Left kidney (tissue), 8 donors: ENCODE data around the gene BTG4. TPM values are rescaled to one million over a fixed set of nuclear protein-coding genes. Genes with fewer than 3 reads are reported as not detected.

Experiments used
- DNase-seq: peaks from one replicate; pipeline ENCODE4 v3.0.0-alpha.2; 2013
- long read RNA-seq, 8 donors: transcript quantifications; one replicate each; lab custom pipeline, GENCODE V29; 2026
- polyA plus RNA-seq: library from polyadenylated mRNA; unstranded; fragments of 120-200 nt; gene quantifications from one replicate; pipeline ENCODE4 v1.2.1, GENCODE V29; 2013; ENCODE audit not compliant: insufficient read length

The BTG4 gene
- polyA plus RNA-seq = not detected
- long read RNA-seq, donor 1 = 0 reads
- long read RNA-seq, donor 2 = 0 reads
- long read RNA-seq, donor 3 = 0 reads
- long read RNA-seq, donor 4 = 0 reads
- long read RNA-seq, donor 5 = 0 reads
- long read RNA-seq, donor 6 = 0 reads
- long read RNA-seq, donor 7 = 0 reads
- long read RNA-seq, donor 8 = 0 reads

DNA sequence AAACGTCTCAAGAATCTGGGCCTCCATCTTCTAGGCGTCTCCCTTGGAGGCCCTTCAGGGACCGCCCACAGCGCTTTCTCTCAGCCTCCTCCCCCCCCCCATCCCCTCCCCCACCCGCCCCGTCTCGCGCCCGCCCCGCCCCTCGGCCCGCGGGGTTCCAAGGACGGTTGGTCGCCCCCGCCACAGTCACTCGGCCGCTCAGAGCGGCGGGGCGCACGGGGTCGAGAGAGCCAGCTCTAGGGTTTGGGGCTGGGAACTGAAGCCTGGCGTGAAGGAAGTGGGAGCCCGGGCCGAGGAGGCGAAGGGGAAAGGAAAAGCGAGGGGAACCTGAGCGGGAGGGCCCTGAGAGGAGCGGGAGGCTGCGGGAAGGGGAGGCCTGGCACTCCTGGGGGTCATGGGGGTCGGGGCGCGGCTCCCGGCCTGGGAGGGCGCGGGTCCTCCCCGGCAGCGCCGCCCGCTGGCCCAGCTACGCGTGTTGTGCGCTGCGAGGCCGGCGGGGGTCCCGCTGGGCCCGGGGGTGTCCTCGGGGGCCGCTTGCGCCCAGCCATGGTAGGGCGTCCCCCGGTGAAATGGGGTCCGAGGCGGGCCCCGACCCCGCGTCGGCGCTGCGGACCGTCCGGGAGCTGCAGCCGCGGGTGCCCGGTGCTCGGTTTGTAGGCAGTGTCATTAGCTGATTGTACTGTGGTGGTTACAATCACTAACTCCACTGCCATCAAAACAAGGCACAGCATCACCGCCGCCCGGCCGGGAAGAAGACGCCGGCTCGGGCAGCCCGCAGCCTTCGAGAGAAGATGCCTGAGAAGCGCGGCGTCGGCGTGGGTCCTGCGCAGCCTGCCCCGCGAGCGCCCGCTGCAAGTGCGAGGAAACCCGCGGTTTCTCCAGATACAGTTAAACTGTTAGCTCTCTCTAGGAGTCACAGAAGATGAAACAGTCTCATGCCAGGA lies at the start of gene BTG4:
BTG4 (minus strand) TSS at position 91 of the 944 bp plus-strand sequence. CDS start 13,610 bp downstream, outside the sequence.
- no peak for DNase-seq

DNA sequence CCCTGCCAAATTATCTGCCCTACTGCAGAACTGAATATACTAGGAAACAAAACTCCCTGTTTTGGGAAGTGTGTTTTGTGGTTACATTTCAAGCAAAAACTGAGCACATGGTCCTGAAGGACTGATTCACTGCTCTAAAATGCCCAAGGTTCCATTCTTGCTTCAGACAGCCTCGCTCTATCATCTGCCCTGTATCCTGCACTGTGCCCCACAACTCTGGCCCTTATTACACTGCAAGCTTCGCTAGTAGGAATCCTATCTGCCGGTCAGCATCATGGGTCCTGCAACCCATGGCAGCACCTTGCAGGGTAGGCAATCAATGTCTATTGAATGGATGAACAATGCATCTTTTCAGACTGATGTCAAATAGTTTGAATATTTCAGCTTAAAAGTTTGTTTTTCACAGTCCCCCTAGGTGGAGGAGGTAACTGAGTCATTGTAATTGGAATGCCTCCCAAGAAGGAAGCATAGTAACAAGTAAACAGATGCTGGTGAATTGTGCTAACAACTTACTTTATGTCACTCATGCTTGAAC lies 49.7 kb upstream of the BTG4 start:
- DNase-seq = no peak

DNA sequence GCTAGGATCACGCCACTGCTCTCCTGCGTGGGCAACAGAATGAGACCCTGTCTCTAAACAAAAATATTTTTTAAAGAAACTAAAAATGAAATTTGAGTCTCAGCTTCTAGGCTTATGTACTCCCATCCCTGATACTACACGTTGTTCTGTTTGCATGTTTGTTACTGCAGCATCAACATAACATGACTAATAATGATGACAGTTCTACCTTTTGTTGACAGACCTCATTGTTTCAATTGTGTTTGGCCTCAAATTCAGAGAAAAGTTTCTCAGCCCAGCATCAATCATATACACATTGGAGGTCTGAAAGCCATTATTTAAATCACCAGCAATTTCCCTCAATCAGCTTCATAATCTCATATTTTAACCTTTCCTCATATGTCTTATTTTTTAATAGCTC lies 49.1 kb upstream of the BTG4 start:
- DNase-seq = no peak

DNA sequence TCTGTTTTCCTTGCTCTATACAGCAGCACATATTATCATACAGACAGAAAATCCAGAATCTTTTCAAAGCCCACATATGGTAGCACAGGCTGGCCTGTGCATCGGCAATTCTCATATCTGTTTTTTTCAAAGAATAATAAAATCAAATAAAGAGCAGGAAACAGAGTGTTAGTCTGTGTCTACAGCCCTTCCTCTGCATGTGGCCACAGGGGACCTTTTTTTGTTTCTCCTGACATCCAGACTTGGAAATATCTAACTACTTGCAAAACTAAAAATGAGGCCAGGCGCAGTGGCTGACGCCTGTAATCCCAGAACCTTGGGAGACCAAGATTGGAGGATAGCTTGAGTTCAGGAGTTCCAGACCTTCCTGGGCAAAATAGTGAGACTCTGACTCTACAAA lies 48.6 kb upstream of the BTG4 start:
- no peak for DNase-seq

DNA sequence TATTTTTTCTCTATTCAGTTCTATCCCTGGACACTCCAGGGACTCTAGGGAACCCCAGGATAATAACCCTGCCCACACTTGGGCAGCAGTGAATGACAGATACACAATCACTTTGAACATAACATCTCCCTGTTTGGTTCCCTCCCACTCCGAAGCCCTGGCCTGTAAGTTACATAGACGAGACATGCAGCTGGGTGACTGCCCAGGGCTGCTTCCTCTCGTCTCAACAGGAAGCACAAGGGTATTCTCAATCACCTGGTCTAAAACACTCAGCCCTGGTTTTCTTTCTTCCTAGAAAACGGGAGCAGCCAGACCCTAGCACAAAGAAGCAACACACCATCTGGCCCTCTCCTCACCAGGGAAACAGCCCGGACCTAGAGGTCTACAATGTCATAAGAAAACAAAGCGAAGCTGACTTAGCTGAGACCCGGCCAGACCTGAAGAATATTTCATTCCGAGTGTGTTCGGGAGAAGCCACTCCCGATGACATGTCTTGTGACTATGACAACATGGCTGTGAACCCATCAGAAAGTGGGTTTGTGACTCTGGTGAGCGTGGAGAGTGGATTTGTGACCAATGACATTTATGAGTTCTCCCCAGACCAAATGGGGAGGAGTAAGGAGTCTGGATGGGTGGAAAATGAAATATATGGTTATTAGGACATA lies 47.7 kb upstream of the BTG4 start:
- no peak for DNase-seq

DNA sequence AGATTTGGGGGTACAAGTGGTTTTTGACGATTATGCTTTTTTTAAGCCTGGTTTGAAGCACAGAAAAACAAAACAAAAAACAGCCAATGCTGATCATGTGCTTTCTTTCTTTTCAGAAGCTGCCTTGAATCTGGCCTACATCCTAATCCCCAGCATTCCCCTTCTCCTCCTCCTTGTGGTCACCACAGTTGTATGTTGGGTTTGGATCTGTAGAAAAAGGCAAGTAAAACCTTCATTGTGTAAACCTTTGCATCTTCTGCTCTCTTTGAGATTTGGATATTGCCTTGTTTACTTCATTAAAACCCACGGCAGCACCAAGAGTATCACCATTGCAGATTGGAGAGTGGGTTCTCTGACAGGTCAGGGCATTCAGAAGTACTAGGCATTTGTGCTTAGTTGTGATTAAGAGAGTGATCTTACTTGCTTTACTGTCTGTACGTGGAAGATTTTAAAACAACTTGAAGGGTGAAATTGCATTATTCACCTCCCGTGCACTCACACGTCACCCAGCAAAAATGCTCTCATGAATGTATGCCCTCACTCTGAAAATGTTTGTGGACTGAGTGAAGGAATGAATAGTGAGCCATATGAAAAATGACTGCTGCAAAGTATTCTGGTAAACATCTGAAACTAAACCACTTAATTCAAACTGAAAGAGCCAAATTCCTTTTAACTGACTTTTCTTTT lies 45.4 kb upstream of the BTG4 start:
- DNase-seq = no peak

DNA sequence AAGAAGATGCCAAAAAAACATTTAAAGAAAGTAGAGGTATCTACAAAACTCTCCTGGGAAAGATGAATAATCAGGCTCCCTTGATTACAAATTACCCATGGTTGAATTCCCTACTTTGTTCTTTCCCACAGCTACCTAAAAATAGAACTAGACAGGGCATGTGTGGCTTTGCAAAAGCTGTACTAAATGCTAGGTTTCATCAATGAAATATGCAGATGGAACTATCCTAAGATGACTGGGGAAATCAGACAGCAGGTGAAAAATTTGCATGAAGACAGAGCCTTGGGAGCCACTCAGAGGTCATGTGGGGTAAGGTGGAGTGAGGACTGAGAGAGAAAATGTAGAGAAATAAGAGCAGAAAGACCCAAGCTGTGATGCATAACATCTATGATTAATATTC lies 43.1 kb upstream of the BTG4 start:
- DNase-seq = no peak

DNA sequence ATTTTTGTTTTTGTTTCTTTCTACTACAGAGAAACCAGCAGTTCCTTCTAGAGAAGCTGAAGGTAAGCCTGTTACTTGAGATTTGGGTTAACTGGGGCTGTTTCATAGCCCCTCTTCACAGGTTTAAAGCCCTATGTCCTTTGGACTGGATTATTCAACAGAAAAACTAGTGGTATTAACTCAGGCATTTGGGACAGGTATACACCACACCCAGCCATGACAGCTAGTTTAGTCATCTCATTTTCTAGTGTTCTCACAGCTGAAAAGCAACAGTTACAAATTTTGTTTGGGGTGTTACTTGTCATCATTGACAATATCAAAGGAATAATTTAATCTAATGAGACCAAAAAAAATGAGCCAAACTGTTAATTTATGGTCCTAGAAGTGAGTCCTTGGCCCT lies 42.3 kb upstream of the BTG4 start:
- DNase-seq = no peak

DNA sequence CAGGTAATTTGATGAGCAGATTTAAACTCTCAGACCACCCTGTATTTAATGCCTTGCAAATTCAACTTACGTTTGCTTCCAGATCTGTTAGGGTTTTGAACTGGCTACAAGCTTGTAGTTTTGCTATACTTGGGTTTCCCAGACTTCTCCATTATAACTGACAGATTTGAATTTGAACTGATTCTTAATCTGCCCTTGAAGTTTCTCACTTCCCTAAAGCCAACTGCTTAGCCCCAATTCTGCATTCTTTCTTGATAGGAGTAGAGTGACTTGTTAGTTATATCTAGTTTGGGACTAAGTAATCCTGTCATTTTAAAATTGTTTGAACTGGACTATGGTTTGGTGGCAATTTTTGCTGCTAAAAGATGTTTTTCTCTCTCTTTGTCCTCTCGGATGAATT lies 38.1 kb upstream of the BTG4 start:
- no peak for DNase-seq

DNA sequence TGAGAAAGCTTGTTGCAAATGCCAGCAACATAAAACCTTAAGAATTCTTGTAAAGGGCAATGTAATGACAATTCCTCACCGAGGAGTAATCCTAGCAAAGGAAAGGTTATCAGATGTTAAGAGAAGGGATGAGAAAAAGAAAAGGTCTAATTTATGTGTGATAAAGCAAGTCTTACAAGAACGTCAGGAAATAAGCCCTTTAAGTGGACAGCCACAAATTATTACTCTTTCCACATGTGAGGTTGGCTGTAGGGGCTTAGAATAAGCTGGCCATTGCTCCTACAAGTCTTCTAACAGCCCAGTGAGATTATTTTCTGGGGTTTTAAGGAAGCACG lies 37.6 kb upstream of the BTG4 start:
- DNase-seq = no peak

DNA sequence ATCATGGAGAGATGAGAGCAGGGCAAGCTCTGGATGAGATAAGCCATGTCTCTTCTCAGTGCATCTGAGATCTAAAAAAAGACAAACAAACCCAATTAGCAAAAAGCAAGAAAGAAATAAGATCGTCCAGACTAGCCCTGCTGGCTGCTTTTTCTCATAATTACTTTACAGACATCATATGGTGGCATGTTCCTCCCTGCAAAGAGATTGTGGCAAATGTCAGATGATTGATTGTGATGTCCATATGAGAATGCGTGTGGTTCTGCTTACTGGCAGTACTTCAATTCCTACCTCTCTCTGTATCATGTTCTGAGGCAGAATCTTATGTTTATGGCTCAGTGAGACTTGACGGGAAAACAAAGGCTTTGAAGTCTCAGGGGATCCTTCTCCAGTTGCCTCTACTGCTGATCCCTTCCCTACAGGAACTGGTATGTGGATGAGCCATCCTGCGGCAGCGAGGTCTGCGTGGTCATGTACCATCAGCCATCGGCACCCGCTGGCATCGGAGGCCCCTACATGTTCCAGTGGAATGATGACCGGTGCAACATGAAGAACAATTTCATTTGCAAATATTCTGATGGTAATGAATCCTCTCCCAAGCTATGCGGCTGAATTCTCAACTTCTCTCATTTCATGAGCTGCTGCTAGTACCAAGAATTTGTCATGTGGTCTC lies 37.1 kb upstream of the BTG4 start:
- DNase-seq = no peak

DNA sequence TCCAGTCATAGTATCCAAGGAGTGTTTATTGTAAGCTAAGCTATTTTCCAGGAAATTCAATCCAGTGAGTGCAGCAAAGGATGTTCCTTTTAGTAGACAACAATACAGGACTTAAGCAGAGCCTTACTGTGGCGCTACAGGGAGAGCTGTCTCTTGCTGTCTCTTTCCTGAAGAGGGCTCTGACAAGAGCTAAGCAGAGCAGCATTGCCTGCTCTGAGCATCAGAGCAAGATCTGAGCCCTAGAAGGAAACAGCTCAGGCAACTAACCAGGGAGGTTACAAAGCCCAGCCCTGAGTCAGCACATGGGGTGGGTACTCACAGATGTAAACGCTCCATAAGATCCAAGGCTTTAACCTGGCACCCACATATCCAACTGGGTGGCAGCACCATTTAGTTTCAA lies 36.3 kb upstream of the BTG4 start:
- no peak for DNase-seq

DNA sequence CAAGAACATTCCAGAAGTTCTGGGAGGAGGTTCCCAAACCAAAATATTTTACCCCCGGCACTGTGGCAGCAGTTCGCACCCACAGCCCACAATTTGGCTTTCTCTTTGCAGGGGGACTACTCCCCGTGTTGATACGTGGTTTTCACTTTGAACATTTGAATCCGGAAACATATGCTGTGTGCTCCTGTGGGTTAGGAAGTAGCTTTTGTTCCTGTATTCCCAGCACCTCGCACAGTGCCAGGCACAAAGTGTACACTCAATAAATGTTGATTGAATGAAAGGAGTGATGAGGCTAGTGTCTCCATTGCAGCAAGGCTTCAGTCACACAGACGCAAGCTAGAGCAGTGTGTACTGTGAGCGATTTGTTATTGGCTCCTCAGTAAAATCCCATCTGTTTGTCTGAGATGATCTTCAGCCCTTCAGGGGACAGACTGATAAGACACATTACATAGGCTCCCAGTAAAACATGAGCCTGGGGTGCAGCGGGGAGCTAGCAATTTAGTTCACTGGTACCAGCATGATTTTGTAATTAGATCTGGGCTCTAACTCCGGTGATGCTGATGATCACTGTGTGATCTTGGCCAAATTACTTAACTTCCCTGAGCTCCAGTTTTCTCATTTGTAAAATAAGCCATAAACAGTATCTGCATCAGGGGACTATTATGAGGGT lies 30.6 kb upstream of the BTG4 start:
- no peak for DNase-seq

DNA sequence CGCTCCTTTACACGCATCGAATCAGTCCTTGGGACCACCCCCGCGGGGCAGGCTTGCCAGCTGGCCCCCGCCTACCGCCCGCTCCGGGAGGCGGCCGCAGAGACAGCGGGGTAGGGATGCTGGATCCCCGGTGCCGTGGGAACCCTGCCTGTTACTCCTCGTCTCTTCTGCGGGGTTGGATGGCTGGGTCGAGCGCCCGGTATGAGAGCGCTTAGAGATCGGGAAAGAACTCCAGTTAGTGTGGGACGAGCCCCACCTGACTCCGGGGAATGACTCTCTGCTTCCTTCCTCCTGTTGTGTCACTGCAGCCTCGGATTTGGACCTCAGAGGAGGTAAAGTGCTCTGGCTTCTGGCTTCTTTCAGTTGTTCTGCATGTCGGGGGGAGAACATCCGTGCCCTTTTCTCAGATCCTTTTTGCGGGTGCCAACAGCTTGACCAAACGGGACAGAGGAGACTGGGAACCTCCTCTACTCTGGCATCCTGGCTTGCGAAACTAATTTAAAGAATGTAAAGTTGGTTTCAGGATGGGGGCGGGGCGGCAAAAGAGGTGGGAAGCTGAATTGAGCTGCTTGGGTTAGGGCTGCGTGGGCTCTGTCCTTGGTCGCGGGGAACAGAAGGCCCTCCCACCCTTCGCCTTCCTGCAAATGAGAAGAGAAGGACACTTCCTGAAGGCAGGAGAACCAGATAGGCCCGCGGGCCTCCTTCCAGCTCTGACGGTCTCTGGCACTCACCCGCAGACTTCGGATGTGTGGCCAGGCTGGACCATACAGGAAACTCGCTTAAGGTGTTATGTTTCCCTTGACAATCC lies 29.3 kb upstream of the BTG4 start:
- DNase-seq = peak; percentile 44

DNA sequence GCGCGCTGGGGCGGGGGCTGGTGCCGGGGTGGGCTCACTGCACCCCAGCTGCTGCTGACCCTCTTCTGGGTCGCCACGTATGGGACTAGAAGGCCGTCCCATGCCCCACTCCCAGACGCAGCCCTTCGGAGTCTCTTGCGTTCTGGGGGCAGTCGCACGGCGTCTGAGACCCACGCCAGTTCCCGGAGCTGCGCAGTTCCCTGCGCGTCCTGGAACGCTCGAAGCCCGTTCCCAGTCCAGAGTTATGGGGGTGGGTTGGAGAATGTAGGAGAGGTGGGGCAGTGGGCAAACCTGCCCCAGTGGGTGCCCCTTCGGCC lies 28.7 kb upstream of the BTG4 start:
- DNase-seq = no peak

DNA sequence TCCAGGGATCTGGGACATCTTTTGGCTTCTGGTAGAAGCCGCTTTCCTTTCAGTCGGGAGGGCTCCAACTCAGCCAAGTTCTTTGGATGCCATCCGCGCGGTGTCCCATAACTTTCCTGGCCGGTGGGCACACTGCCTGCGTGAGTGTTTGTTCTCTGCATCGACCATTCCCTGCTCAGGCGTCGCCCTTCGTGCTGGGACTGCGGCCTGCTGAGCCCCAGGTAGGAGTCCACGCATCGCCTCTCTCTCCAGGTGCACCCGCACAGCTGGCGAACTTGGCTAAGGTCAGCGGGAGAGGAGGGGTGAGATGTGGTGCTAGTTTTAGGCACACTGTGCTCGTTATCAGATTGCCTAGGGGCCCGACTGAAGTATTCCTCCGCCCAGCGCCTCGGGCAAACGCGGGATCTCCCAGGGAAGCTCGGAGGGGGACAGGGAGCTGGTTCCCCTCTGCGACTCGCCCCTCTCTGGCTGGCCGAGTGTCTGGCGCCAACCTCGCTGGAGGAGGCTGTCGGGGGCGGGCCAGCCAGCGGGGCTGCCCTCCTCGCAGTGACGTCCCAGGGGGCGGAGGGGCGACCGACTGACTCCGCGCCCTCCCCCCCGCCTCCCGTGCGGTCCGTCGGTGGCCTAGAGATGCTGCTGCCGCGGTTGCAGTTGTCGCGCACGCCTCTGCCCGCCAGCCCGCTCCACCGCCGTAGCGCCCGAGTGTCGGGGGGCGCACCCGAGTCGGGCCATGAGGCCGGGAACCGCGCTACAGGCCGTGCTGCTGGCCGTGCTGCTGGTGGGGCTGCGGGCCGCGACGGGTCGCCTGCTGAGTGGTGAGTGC lies 28.1 kb upstream of the BTG4 start, which contains the start of gene LAYN:
LAYN (plus strand) TSS at position 607 of the 823 bp plus-strand sequence; CDS start at position 731, 124 bp downstream.
- peak; percentile 52 for DNase-seq

DNA sequence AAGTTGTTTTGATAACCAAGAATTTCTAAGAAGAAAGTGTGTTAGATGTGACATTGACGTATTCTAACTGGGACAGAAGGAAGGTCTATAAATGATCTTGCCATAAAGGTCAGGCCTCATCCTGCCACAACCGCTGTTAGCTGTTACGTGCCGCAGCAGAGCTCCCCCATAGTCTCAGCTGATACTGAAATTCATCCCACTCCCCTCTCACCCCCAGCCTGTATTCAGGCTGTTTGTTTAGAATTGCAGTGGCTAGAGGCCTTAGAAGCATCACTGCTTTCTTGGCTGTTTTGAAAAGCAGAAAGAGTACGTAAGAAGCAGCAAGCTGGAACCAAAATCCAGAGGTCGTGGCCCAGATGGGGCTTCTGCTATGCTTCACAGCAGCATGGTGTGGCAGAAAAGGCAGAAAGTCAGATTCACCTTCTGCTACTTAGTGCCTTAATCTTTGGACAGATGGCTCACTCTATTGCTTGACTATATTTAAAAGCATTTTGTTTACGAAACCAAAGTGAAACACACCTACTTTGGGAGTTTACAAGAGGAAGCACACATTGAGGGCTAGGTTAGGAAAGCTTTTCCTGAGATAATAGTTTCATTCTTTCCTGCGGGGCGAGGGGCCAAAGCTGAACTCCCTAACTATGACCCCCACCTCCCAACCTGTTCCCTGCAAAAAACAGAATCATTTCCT lies 27.4 kb upstream of the BTG4 start:
- DNase-seq = no peak

DNA sequence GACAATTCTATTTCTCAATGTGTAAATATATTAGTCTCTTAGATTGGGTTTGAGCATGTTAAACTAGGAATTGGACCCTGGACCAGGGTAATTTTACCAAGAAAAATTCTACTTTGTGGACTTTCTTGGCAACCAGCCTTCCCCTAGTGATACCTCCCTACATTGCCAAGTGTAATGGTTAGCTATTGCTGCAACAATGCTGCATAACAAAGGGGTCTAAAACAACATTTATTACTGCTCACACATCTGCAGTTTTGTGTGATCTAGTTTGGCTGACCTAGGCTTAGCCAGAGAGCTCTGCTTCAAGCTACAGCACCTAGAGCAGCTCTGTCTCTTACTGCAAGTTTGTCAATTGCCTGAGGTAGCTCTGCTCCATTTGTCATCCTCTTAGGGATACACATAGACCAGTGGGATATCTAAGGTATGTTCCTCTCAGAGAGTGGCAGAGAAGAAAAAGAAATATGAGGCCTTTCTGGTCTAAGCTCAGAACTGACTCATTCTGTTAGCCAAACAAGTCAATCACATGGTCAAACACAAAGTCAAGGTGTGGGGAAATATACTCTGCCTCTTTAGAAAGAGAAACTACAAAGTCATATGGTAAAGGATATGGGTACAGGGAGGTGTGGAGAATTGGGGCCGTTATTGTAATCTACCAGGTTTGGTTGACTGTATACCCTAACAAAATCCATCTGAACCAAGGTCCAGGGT lies 26.4 kb upstream of the BTG4 start:
- DNase-seq = no peak
